ENCODE measurements around the gene ANGPTL2. TPM values are rescaled to one million over a fixed set of nuclear protein-coding genes. Genes with fewer than 3 reads are reported as not detected.

The ANGPTL2 gene
- total and polyA plus RNA-seq, 2 experiments from 2014 or later = 18.0 to 25.6 TPM

DNA sequence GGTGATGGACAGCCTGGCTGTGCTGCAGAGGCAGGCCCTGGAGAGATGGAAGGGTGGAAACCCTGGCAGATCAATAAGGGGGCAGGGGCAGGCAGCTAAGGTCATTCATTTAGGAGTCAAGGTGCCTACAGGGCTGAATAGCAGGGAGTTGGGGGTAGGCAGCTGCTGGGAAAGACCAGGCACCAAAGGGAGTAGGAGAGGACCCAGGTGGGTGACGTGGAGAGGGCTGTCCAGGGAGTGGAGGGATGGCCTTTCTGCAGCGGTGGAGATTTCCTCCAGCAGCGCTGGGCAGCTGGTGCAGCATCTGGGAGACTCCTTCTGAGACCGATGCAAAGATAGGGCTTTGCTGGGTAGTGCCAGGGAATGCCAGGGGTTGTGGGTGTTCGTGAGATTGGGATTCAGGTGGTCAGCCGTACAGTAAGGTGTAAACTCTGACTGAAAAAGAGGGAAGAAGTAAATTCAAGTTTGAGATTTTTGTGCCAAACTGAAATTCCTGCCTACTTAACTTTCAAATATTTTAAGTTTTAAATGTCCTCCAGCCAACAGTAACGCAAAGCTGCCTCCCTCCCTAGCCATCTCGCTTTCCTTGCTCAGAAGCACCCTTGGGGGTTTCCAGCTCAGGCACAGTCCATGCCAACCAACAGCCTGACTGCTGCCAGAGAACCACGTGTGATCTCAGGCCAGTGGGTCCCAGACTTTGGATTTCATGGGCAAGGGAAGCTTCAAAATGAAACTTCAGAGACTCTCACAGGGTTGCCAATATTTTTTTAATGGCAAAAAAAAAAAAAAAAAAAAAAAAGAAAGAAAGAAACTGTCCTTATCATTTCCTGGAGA is 18.6 kb upstream of the ANGPTL2 start:
- H3K36me3 ChIP-seq (replicated peaks; ENCODE audit: insufficient read depth, low read depth) = no peaks in the 10 kb centered on the region
- no peak overlapping the region for H3K27ac ChIP-seq
- no peaks in the 10 kb centered on the region for H3K9me2 ChIP-seq (replicated peaks; ENCODE audit: insufficient read depth)
- no peak for DNase-seq (ENCODE audit: low spot score)
- 92% methylated on average over 9 of the region's 9 CpGs for WGBS (ENCODE audit: low lambda C conversion rate, missing lambda C conversion rate)
- no peaks in the 10 kb centered on the region for H3K79me2 ChIP-seq
- no peak overlapping the region for H3K4me3 ChIP-seq
- no peak overlapping the region for H3K4me2 ChIP-seq
- H2AFZ ChIP-seq = no peak overlapping the region
- no peaks in the 10 kb centered on the region for H3K4me1 ChIP-seq (ENCODE audit: insufficient read depth)
- H3K9me3 ChIP-seq (ENCODE audit: low read depth) = no peaks in the 10 kb centered on the region
- no peaks in the 10 kb centered on the region for H3K27me3 ChIP-seq
- no peaks in the 10 kb centered on the region for H4K20me1 ChIP-seq (ENCODE audit: insufficient read depth, poor library complexity, severe bottlenecking)
- TF ChIP-seq EZH2 (IDR thresholded peaks at IDR 0.05; ENCODE audit: borderline replicate concordance) (no peak), EZH2phosphoT487 (IDR thresholded peaks at IDR 0.05; ENCODE audit: low read depth, severe bottlenecking, unreplicated experiment) (no peak)
- TF ChIP-seq, protein P1, sequence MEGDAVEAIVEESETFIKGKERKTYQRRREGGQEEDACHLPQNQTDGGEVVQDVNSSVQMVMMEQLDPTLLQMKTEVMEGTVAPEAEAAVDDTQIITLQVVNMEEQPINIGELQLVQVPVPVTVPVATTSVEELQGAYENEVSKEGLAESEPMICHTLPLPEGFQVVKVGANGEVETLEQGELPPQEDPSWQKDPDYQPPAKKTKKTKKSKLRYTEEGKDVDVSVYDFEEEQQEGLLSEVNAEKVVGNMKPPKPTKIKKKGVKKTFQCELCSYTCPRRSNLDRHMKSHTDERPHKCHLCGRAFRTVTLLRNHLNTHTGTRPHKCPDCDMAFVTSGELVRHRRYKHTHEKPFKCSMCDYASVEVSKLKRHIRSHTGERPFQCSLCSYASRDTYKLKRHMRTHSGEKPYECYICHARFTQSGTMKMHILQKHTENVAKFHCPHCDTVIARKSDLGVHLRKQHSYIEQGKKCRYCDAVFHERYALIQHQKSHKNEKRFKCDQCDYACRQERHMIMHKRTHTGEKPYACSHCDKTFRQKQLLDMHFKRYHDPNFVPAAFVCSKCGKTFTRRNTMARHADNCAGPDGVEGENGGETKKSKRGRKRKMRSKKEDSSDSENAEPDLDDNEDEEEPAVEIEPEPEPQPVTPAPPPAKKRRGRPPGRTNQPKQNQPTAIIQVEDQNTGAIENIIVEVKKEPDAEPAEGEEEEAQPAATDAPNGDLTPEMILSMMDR (IDR thresholded peaks at IDR 0.05; ENCODE audit: poor library complexity) = no peak

DNA sequence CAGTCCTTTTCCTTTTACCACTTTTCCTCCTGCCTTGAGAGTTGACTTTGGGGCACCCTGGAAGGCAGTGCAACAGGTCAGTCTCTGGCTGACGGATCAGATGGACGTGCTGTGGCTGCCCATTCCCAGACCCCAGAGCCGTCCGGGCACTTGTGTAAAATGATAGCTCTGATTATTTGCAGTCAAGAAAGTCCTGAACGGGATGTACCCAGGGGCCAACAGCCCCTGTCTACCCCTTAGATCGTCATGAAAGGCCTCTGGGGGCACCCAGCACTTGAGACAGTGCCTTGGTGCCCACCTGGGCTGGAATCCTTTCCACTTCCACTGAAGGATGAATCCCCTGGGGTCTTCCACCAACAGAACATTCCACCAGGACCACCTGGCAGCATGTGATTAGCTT is 17.7 kb upstream of the ANGPTL2 start:
- Histone ChIP-seq H4K20me1 (ENCODE audit: insufficient read depth, poor library complexity, severe bottlenecking) (no peaks in the 10 kb centered on the region), H3K4me1 (ENCODE audit: insufficient read depth) (no peaks in the 10 kb centered on the region), H3K4me2 (no peak overlapping the region), H3K27me3 (no peaks in the 10 kb centered on the region), H3K79me2 (no peaks in the 10 kb centered on the region), H3K4me3 (no peak overlapping the region), H3K9me3 (ENCODE audit: low read depth) (no peaks in the 10 kb centered on the region), H3K36me3 (replicated peaks; ENCODE audit: insufficient read depth, low read depth) (no peaks in the 10 kb centered on the region), H2AFZ (no peak overlapping the region), H3K27ac (no peak overlapping the region), H3K9me2 (replicated peaks; ENCODE audit: insufficient read depth) (no peaks in the 10 kb centered on the region)
- 88% methylated on average over 6 of the region's 6 CpGs for WGBS (ENCODE audit: low lambda C conversion rate, missing lambda C conversion rate)
- DNase-seq (ENCODE audit: low spot score) = no peak
- TF ChIP-seq, protein P1 (IDR thresholded peaks at IDR 0.05; ENCODE audit: poor library complexity) = no peak
- TF ChIP-seq EZH2 (IDR thresholded peaks at IDR 0.05; ENCODE audit: borderline replicate concordance) (no peak), EZH2phosphoT487 (IDR thresholded peaks at IDR 0.05; ENCODE audit: low read depth, severe bottlenecking, unreplicated experiment) (no peak)

DNA sequence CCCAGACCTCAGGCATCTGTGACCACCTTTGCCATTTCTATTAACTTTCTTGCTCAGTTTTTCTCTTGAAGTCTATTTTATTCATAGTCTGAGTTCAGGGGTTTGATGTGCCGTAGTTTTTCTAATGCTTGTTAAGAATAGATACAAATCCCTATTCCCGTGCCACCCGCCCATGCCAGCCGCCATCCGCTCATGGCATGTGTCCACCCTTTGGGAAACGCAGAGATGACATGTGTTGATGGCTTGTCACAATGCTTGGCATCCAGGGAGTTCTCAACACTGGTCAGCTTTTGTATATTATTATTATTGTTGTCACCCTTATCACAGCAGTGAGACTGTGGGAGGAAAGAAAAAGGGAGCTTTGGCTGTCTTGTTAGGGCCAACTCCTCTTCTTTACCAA is 17.3 kb upstream of the ANGPTL2 start:
- 98% methylated on average over 6 of the region's 6 CpGs for WGBS (ENCODE audit: low lambda C conversion rate, missing lambda C conversion rate)
- H3K9me3 ChIP-seq (ENCODE audit: low read depth) = no peaks in the 10 kb centered on the region
- no peak for TF ChIP-seq EZH2phosphoT487 (IDR thresholded peaks at IDR 0.05; ENCODE audit: low read depth, severe bottlenecking, unreplicated experiment)
- TF ChIP-seq, protein P1 (IDR thresholded peaks at IDR 0.05; ENCODE audit: poor library complexity) = no peak
- TF ChIP-seq EZH2 (IDR thresholded peaks at IDR 0.05; ENCODE audit: borderline replicate concordance) = no peak
- H3K4me1 ChIP-seq (ENCODE audit: insufficient read depth) = no peaks in the 10 kb centered on the region
- H3K27ac ChIP-seq = no peak overlapping the region
- no peaks in the 10 kb centered on the region for H3K27me3 ChIP-seq
- no peak overlapping the region for H2AFZ ChIP-seq
- H3K36me3 ChIP-seq (replicated peaks; ENCODE audit: insufficient read depth, low read depth) = no peaks in the 10 kb centered on the region
- no peaks in the 10 kb centered on the region for H3K79me2 ChIP-seq
- no peaks in the 10 kb centered on the region for H4K20me1 ChIP-seq (ENCODE audit: insufficient read depth, poor library complexity, severe bottlenecking)
- no peaks in the 10 kb centered on the region for H3K9me2 ChIP-seq (replicated peaks; ENCODE audit: insufficient read depth)
- H3K4me3 ChIP-seq = no peak overlapping the region
- no peak for DNase-seq (ENCODE audit: low spot score)
- H3K4me2 ChIP-seq = no peak overlapping the region
